LoVo (cell line): Measurements from ENCODE around the gene MAP2K5.
A peak's percentile ranks its signal among the peaks of the same experiment; 100 is the strongest.

ENCODE experiments used
- DNase-seq: peaks from one replicate; pipeline ENCODE4 v3.0.0-alpha.2; 2016; ENCODE audit warnings: low spot score

MAP2K5 gene

GRCh38 chr15:67521783-67522568 lies 20.5 kb upstream of the MAP2K5 start:
- DNase-seq = peak; percentile 22

DNA sequence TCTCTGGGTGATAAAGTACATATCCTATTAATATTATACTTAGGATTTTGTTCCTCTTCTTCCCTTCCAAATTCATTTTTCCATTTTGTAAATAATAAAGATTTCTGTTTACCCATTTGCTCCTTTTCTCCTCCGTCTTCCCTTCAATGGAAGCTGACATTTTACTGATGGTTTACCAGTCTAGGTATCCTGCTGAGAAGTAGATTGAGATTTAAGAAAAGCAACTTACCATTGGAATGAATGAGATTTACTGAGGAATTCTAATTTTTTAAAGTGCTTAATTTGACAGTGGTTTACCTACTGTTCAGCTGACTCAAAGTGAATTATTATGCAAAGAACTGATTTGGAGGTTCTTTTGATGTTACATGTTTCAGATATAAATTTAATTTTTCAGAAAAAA lies 19.2 kb upstream of the MAP2K5 start:
- no peak for DNase-seq

- DNase-seq = no peak
These were observed 18.3 kb upstream of the MAP2K5 start for GRCh38 chr15:67524235-67524634.

- no peak for DNase-seq
These were observed 14.0 kb upstream of the MAP2K5 start for GRCh38 chr15:67528513-67528912.

DNA sequence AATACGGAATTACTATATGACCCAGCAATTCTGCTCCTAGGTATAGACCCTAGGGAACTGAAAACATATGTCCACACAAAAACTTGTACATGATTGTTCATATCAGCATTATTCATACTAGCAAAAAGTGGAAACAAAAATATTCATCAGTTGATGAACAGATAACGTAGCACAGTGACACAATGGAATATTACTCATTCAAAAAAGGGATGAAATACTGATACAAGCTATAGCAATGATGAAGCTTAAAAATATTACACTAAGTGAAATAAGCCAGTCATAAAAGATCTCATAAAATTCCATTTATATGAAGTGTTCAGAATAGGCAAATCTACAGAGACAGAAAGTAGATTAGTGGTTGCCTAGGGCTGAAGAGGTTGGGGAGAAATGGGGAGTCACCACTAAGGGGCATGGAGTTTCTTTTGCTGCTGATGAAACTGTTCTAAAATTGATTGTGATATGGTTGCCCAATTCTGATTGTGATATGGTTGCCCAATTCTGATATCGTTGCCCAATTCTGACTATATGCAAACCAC lies 11.1 kb upstream of the MAP2K5 start:
- DNase-seq = peak; percentile 18

- no peak for DNase-seq
These were observed 8.6 kb upstream of the MAP2K5 start for GRCh38 chr15:67533873-67534272.

DNA sequence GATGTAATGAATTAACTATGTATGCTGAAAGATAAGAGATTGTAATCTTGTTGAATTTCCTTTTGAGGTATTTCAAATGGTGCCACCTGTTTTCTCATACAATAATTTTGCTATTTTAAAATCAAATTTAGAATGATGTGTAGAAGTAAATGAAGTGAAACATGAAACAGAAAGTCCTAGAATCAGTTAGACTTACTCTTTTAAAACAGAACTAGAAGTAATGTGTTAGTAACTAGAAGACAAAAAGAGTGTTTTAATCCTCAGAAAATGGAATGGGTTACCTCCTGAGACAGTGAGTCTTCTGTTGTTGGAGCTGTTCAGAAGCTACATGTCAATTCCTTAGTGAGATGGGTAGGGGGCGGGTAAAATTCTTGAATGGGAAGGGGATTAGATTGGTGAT lies 8.1 kb upstream of the MAP2K5 start:
- no peak for DNase-seq

GRCh38 chr15:67537771-67538170 lies 4.7 kb upstream of the MAP2K5 start:
- DNase-seq = no peak

DNA sequence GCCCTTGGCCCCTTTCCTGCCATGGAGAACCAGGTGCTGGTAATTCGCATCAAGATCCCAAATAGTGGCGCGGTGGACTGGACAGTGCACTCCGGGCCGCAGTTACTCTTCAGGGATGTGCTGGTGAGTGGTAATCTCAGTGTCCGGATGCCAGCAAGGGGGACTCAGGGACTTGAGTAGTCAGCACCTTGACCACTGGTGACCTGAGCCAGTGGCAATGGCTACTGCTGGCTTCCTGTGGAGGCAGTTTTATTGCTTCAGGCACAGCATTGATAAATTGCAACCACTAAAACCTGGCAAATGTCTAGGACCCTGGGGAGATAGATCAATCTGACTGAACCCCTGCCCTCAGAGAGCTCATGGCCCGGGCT lies 830 bp downstream of the MAP2K5 start:
- no peak for DNase-seq

- DNase-seq = no peak
These were observed 2.0 kb downstream of the MAP2K5 start for GRCh38 chr15:67544475-67544874.

DNA sequence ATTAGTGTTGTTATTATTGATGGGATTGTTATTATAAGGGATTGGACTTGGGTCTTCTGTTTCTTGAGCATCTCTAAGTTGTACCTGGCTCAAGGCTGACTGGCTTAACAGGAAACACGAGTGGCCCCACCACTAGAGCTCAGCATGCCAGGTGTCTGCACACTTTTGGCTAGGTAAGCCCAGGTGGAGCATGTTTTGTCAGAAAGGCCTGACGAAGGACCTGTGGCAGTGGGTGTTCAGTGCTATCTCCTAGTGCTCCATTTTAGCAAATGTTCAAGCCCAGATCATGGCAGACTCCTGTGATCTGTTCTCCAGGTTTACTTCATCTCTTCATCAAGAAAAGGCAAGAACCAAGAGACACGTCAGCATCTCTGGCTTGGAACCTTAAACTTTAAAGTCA lies 3.4 kb downstream of the MAP2K5 start:
- no peak for DNase-seq

GRCh38 chr15:67547064-67547463 lies 4.6 kb downstream of the MAP2K5 start:
- no peak for DNase-seq

DNA sequence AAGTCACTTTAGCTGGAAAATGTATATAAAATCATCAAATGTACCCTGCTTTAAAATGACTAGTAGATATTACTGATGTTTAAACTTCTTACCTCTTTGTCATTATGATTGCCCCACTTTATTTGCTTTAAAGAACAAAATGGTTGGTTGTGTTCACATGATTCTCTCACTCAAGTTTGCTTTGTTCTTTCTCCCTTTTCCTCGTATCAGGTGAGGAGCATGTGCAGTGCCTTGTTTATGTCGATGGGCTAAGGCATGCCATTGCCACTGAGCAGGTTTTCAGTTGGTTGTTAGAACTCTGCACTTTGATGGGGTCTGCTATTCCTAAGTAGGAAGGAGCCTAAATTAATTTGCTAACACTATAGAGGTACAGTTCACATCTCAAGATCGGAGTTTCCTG lies 5.3 kb downstream of the MAP2K5 start:
- no peak for DNase-seq

- no peak for DNase-seq
These were observed 5.8 kb downstream of the MAP2K5 start for GRCh38 chr15:67548236-67548852.

DNA sequence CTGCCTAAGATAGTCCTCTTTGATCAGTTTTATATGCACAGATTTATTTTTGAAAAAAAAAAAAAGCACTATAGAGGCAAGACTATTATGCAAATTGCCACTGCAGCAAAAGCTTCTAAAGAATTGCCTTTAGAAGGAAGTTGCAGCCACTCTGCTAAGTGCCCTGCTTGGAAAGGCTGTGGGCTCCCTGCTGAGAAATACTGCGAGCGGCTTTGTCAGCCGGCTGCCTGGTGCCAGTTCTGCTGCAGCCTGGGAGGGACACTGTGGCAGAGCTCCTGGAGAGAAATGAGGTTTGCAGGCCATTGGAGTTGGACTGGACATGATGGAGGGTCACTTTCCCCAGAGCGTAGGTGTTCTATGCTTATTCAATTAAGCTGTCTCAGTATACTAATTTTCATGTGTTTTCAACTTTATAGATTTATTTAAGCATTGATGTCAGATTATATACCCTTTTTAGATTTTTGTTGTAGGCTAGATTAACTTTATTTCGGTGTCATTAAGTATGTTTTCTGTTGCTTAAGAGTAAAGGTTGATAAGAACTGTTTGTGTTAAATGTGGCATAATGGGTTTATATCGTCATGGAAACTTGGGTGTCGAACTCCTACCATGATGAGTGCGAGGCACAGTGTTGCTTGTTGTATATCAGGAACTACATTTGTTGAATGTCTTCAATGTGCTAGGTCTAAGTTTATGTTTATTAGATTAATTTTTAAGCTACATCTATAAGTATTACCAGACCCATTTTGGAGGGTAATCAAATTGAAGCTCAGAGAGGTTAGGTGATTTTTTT lies 6.6 kb downstream of the MAP2K5 start:
- DNase-seq = no peak

GRCh38 chr15:67549736-67550135 lies 7.2 kb downstream of the MAP2K5 start:
- DNase-seq = no peak

DNA sequence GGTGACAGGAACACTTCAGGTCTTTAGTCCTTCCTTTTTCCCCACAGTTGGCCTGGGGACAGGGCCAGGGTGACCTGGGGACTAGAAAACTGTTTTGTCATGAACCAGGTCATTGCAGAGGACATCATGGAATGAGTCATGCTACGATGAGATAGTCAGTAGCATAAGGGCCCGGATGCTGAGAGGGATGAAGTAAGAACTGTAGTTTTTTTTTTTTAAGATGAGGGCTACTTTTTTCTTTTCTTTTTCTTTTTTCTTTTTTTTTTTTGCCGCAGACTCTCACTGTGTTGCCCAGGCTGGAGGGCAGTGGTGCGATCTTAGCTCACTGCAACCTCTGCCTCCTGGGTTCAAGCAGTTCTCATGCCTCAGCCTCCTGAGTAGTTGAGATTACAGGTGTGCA lies 8.0 kb downstream of the MAP2K5 start:
- DNase-seq = no peak

GRCh38 chr15:67551207-67551743 lies 8.8 kb downstream of the MAP2K5 start:
- no peak for DNase-seq

- DNase-seq = no peak
These were observed 12.1 kb downstream of the MAP2K5 start for GRCh38 chr15:67554580-67554979.

- DNase-seq = no peak
These were observed 14.6 kb downstream of the MAP2K5 start for GRCh38 chr15:67556976-67557570.

- DNase-seq = no peak
These were observed 16.0 kb downstream of the MAP2K5 start for GRCh38 chr15:67558502-67558901.

GRCh38 chr15:67559158-67559557 lies 16.7 kb downstream of the MAP2K5 start:
- DNase-seq = no peak
